ENCODE results near the gene CADM2.
A peak's percentile ranks its signal among the peaks of the same experiment; 100 is the strongest.
"Not testable (repeated sequence)": the region's sequence is repeated elsewhere in the genome, so short reads cannot be mapped to it uniquely, and the experiment has no call there.

The CADM2 gene

DNA sequence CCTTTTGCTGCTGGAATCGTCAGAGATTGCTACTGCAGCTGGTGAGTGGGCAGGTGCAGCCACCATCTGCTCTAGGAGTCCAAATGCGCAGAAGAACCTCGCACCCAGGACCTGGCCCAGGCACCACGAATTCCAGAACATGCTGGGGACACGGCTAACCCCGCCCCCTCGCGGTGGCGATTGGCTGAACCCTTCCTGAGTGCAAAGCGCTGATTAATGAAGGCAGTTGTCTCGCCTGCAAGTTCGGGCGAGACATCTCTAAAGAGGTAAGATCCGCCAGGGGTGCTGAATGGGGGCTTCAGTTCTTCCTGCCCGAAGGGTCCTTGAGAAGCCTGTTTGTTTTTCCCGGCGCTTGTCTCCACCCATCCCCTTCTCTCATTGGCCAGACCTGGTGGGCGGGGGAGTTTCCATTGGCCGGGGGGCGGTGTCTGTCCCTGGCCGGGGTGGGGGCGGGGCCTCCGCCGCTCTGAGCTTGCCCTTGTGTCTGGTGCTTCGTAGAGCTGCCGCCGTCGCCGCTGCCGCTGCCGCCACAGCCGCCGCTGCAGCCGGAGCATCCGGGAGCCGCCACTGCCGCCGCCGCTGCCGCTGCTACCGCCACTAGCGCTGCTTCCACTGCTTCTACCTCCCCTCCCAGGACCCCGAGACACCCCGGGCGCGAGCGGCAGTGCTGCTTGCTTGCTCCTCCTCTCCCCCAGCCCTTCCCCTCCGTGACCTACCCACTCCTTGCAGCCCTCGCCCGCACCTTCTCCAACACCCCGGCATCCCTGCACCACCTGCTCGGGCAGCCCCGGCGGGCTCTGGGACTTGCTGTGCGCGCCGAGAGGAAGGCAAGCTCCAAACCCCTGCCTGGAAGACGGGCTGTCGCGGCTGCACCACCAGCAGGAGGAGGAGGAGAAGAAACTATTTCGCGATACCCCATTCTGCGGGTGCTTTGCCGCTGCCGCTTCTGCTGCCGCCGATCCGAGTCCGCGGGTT lies at the start of gene CADM2:
Gene CADM2 (plus strand): TSS at position 495 of the 975 bp plus-strand sequence.
- Mint-ChIP-seq H3K36me3 (no peaks in the 10 kb centered on the region), H3K4me1 (peaks cover 9% of the 10 kb centered on the region), H3K9me3 (peaks cover 10% of the 10 kb centered on the region), H3K27ac (no peak within 1 kb of the TSS), H3K4me3 (peak within 1 kb of the TSS; percentile 33)
- DNase-seq (ENCODE audit: low spot score in 2 of 2) (peak in 1 of 2 donors; percentile 59), ATAC-seq (peak; percentile 88)

DNA sequence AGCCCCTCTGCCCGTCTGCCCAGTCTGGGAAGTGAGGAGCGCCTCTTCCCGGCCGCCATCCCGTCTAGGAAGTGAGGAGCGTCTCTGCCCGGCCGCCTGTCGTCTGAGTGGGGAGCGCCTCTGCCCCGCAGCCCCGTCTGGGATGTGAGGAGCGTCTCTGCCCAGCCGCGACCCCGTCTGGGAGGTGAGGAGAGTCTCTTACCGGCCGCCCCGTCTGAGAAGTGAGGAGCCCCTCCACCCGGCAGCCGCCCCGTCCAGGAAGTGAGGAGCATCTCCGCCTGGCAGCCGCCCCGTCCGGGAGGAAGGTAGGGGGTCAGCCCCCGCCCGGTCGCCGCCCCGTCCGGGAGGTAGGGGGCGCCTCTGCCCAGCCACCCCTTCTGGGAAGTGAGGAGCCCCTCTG lies 40.2 kb upstream of the CADM2 start:
- not testable (repeated sequence) for H3K4me1 Mint-ChIP-seq; ATAC-seq; H3K36me3 Mint-ChIP-seq; DNase-seq (ENCODE audit: low spot score in 2 of 2); H3K4me3 Mint-ChIP-seq; H3K27ac Mint-ChIP-seq
- H3K9me3 Mint-ChIP-seq = peaks cover 15% of the 10 kb centered on the region

DNA sequence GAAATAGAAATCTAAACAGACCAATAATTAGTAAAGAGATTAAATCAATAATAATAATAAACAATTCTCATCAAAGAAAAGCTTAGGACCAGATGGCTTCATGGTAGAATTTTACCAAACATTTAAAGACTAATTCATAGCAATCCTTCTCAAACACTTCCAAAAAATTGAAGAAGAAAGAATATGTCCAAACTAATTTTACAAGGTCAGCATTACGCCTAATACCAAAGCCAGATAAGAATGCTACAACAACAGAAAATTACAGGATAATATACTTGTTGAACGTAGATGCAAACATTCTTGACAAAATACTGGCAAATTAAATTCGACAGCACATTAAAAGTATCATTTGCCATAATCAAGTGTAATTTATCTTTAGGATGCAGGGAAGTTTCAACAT lies 36.1 kb upstream of the CADM2 start:
- peaks cover 27% of the 10 kb centered on the region for H3K9me3 Mint-ChIP-seq
- DNase-seq (ENCODE audit: low spot score in 2 of 2) (no peak), ATAC-seq (no peak)
- no peaks in the 10 kb centered on the region for H3K36me3 Mint-ChIP-seq
- H3K27ac Mint-ChIP-seq = no peak overlapping the region
- no peak overlapping the region for H3K4me3 Mint-ChIP-seq
- no peaks in the 10 kb centered on the region for H3K4me1 Mint-ChIP-seq

DNA sequence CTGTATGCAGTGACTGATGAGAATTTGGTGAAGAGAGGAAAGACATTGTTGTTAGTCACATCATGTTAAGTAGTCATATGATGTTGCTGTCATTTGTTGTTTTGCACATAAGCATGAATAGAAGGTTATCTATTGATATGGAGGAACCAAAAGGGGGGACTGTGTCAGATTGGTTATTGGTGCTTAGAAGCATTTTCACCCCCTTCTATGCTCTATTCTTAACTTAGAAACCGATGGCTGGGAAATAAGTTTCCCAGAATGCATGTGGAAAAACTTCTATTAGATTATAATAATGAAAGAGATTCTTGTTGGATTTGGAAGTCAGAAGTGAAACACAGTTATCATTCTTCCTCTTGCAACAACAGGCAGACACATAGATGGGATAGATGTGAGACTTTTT lies 33.2 kb upstream of the CADM2 start:
- Mint-ChIP-seq H3K36me3 (no peaks in the 10 kb centered on the region), H3K27ac (no peak overlapping the region), H3K9me3 (peaks cover 34% of the 10 kb centered on the region), H3K4me3 (no peak overlapping the region), H3K4me1 (no peaks in the 10 kb centered on the region)
- DNase-seq (ENCODE audit: low spot score in 2 of 2) (no peak), ATAC-seq (no peak)

DNA sequence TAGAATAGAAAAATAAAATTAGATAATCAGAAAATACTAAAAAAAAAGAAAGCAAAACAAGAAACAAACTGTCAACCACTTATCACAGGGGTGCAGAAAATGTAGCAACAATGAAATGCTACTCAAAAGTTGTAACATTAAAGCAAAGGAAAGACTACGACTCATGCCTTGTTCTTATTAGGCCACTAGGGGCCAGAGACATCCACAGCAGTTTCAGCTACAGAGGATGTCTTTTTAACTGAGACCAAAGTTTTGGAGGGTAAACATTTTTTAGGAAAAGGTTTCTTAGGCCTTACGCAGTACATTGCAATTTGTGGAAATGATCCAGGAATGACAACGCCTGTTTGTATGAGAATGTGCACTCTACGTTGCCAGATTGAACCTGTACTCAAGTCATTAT lies 15.4 kb upstream of the CADM2 start:
- no peaks in the 10 kb centered on the region for H3K36me3 Mint-ChIP-seq
- no peak overlapping the region for H3K27ac Mint-ChIP-seq
- DNase-seq (ENCODE audit: low spot score in 2 of 2) = no peak
- no peaks in the 10 kb centered on the region for H3K4me1 Mint-ChIP-seq
- no peak overlapping the region for H3K4me3 Mint-ChIP-seq
- no peak for ATAC-seq
- peaks cover 10% of the 10 kb centered on the region for H3K9me3 Mint-ChIP-seq

DNA sequence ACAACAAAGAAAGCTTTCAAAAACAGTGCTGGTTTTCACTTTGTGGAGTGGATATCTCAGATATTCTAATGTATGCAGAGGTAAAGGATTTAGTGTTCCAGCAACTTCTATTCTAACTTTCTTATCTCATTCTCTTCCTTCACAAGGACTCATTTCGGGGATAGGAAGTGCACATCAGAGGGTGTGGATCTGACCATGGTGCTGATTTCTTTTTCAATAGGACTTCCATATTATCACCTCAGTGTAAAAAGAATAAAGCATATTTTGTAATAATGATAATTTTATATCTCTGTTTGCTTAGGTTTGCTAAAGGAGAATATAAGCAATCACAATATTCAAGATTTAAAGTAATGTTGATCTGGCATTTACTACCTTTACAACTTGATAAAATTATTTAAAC lies 12.5 kb upstream of the CADM2 start:
- no peak for ATAC-seq
- Mint-ChIP-seq H3K36me3 (no peaks in the 10 kb centered on the region), H3K27ac (no peak overlapping the region)

DNA sequence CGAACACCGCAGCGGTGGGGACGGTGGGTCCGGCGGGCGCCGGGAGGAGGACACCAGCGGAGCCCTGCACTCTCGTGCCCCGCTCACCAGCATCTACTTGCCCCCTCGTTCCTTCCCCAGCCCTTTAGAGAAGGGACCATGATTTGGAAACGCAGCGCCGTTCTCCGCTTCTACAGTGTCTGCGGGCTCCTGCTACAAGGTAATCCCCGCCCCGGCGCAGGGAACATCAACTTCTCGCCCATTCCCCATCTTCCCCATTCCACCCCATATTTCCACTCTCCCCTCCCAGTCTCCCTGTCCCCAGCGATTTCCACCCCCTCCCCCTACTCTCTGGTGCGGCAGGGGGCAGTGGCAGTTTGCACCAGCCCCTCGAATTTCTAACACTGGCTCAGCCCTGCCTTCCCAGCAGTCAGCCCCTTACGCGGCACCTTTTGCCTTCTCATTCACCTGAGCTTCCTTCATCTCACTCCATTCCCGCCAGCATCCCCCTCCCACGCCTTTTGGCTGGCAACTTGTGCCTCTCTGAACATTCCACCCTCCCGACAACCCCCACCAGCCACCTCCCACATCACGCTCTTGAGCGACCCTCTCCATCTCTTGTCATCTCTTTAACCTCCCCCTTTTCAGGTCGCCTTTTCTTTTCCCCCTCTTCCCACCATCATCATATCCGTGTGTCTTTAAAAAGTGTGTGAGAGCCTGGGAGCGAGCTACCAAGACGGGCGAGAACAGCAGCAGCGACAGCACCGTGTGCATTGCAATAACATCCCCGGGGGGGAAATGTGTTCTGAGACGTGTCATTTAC lies 882 bp downstream of the CADM2 start:
- Mint-ChIP-seq H3K9me3 (peaks cover 6% of the 10 kb centered on the region), H3K36me3 (no peaks in the 10 kb centered on the region), H3K27ac (no peak overlapping the region), H3K4me3 (peak overlapping the region; percentile 33), H3K4me1 (peaks cover 9% of the 10 kb centered on the region)
- ATAC-seq (no peak), DNase-seq (ENCODE audit: low spot score in 2 of 2) (no peak)

More for the DNA sequence above, 12.5 kb upstream of the CADM2 start:
- Mint-ChIP-seq H3K4me3 (no peak overlapping the region), H3K4me1 (no peaks in the 10 kb centered on the region), H3K9me3 (peaks cover 12% of the 10 kb centered on the region)
- no peak for DNase-seq (ENCODE audit: low spot score in 2 of 2)

DNA sequence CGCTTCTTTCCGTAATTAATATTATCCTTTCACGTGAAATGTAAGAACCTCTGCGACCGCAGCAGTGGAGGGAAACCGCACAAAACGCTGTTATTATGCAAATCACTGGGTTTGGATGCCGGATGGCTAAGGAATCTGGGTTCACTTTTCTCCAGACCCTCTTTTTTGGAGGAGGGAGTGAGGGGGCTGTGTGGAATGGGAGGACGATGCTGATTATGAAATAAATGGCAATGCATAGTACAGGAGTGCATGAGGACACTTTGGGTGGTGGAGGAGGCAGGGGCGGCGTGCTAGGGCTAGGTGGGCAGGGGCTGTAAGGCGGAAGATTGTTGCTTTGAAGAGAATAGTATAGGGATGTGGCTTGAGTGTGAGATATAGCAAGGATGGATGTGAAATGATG lies 1.8 kb downstream of the CADM2 start:
- Mint-ChIP-seq H3K36me3 (no peaks in the 10 kb centered on the region), H3K9me3 (peaks cover 5% of the 10 kb centered on the region), H3K27ac (no peak overlapping the region), H3K4me3 (no peak overlapping the region), H3K4me1 (peaks cover 9% of the 10 kb centered on the region)
- ATAC-seq (no peak), DNase-seq (ENCODE audit: low spot score in 2 of 2) (no peak)

DNA sequence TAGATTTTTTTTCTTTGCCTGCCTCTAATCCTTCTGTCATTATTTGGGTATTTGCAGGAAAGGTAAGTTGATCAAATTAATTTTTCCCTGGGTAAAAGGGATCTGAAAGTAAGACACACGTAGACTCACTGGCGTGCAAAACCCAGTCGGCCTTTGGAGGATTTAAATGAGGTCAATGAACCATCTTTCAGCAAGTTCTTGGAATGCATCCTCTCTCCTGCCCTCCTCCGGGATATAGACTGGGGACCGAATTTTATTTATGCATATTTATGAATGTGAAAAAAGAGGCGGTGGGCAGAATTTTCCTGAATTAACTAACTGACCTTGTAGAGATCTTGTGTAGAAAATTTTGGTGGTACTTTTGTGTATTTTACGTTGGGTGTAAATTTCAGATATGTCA lies 2.2 kb downstream of the CADM2 start:
- H3K4me1 Mint-ChIP-seq = peaks cover 9% of the 10 kb centered on the region
- H3K27ac Mint-ChIP-seq = no peak overlapping the region
- H3K9me3 Mint-ChIP-seq = peaks cover 5% of the 10 kb centered on the region
- ATAC-seq = no peak
- no peak for DNase-seq (ENCODE audit: low spot score in 2 of 2)
- no peak overlapping the region for H3K4me3 Mint-ChIP-seq
- H3K36me3 Mint-ChIP-seq = no peaks in the 10 kb centered on the region

DNA sequence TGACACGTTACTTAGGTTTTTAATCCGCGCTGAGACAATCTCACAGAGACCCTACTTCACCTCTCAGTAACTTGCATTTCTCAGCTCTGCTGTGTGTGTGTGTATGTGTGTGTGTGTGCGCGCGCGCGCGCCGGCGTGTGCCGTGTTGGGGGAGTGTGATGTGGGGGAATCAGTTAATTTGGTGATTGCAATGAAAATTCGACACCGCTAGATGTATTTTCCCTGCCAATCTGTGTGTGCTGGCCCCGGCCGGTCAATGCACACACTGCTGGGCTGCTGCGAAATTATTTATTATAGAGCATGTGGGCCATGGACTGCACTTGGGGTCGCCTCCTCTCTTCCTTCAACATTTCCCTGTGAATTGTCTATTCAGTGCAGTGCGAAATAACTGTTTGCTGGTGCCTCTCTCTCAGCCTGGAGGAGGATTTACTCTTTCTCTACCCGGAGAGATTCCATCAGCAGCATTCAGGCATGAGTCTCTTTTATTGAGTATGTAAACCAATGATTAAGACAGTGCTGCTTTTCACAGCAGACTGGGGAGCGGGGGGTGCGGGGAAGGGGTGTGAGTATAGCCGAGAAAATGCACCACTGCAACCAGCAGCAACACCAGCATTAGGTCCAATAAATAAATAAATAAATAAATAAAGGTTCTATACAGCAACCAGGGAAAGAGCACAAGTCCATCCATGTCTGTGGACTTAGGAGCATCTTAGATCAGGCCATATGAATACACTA lies 2.9 kb downstream of the CADM2 start:
- H3K4me3 Mint-ChIP-seq = no peak overlapping the region
- peaks cover 9% of the 10 kb centered on the region for H3K4me1 Mint-ChIP-seq
- H3K27ac Mint-ChIP-seq = no peak overlapping the region
- peaks cover 5% of the 10 kb centered on the region for H3K9me3 Mint-ChIP-seq
- no peaks in the 10 kb centered on the region for H3K36me3 Mint-ChIP-seq
- DNase-seq (ENCODE audit: low spot score in 2 of 2) (no peak), ATAC-seq (no peak)

DNA sequence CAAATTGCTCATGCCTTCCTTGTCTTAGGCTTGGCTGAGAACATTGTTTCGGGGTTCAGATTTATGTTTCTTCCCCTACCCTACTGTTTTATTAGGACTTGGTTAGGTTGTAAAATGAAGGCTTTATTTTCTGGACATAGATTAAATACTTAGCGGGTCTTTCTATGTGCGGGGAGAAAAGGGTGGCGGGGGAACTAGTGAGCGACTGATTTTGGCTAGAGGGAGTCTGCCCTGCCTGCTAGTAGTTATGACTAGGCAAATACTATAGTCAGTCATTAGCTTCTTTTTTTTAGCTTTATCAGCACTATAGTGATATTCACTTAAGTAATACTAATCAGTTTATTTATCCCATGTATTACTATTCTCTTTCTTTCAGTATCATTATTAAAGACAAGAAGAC lies 3.6 kb downstream of the CADM2 start:
- DNase-seq (ENCODE audit: low spot score in 2 of 2) (no peak), ATAC-seq (no peak)
- Mint-ChIP-seq H3K4me1 (peaks cover 9% of the 10 kb centered on the region), H3K9me3 (peaks cover 5% of the 10 kb centered on the region), H3K4me3 (no peak overlapping the region), H3K27ac (no peak overlapping the region), H3K36me3 (no peaks in the 10 kb centered on the region)

DNA sequence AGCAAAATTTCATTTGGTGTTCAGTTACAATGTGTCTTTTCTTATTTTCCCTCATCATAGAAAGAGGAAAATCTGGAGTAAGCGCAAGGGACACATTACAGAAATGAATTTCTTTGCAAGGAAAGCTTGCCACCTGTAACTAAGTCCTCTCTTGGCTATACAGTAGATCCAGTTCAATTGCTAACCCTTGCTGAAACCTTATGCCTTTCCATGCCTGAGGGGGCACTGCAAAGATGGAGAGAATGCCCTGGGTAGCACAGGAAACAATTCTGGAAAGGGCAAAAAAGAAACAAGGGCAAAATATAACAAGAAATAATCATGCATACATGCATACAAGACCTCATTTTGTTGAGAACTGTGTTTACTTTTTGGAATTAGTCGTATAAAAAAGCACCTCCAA lies 4.3 kb downstream of the CADM2 start:
- ATAC-seq (no peak), DNase-seq (ENCODE audit: low spot score in 2 of 2) (no peak)
- Mint-ChIP-seq H3K4me1 (peaks cover 9% of the 10 kb centered on the region), H3K36me3 (no peaks in the 10 kb centered on the region), H3K4me3 (no peak overlapping the region), H3K27ac (no peak overlapping the region), H3K9me3 (peaks cover 8% of the 10 kb centered on the region)

DNA sequence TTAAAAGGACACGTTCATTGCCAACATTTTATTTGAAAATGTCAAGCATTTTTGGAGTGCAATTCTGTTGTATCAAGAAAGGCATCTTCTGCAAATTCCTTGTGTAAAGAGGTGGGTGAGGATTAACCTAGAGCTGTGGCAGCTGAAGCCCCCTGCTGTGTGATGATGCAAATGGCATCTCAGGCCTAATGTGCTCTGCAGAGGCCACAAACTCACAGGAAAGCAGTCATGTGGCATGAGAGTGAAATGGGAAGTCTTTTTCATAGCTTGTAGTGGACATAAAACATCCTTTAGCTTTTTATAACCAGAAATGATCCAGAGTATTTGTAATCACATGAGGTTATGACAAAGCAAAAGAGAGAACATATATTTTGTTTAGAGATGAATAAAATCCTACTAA lies 6.4 kb downstream of the CADM2 start:
- no peak overlapping the region for H3K27ac Mint-ChIP-seq
- H3K9me3 Mint-ChIP-seq = peaks cover 8% of the 10 kb centered on the region
- no peak overlapping the region for H3K4me3 Mint-ChIP-seq
- no peaks in the 10 kb centered on the region for H3K36me3 Mint-ChIP-seq
- H3K4me1 Mint-ChIP-seq = peaks cover under 1% of the 10 kb centered on the region
- DNase-seq (ENCODE audit: low spot score in 2 of 2) (no peak), ATAC-seq (no peak)

DNA sequence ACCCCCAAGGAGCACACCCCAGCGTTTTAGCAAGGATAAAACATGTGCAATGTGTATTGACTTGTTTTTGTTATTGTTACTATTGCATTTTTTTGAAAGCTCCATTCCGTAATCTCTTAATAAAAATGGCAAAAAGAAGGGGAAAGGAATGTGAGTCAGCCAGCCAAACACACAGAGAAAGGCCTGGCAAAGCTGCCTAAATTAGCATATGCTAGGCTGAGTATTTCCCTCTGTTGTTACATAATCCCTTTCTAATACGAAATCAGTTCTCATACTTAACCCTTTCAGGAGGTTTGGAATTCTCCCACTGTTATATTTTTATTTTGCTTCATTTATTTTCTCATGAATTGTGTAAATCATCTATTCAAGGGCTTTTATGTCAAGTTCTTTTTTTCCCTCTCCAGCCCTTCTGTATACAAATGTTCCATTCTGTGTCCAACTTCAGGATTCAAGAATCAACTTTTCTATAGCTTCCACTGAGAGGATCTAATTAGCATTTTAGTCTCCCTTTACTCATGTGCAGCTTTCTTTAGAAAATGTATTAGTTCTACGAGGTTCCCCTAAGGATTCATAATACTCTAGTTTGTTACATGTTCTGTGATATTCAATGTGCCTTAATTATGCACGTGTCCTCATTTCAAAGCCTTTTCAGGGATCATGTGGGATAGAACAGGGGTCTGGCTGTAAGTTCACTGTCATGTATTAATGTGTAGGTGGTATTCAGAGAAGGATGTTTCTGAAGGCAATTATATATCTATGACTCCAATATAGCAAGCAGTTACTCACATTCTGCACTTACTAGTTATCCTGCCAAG lies 9.2 kb downstream of the CADM2 start:
- H3K9me3 Mint-ChIP-seq = peaks cover 11% of the 10 kb centered on the region

More for the DNA sequence above, 9.2 kb downstream of the CADM2 start:
- Mint-ChIP-seq H3K36me3 (no peaks in the 10 kb centered on the region), H3K27ac (no peak overlapping the region), H3K4me3 (no peak overlapping the region), H3K4me1 (no peaks in the 10 kb centered on the region)
- DNase-seq (ENCODE audit: low spot score in 2 of 2) = no peak
- no peak for ATAC-seq

Data from stimulated activated effector memory CD8-positive, alpha-beta T cell treated with anti-CD3 and anti-CD28 coated beads, Interleukin-12 subunit alpha, Interleukin-12 subunit beta, amount 100 ng/mL, for 72 hours (primary cell).